GM21526 (cell line): ENCODE measurements around the gene BMPR1A.
"Not testable (repeated sequence)": the region's sequence is repeated elsewhere in the genome, so short reads cannot be mapped to it uniquely, and the experiment has no call there.

ENCODE experiments used
- ATAC-seq: cut with Tn5 transposase; IDR thresholded peaks from one replicate; pipeline ENCODE4 v1.9.1; 2021; ENCODE audit warnings: moderate library complexity; ENCODE audit not compliant: unreplicated experiment, low FRiP score

Gene BMPR1A

DNA sequence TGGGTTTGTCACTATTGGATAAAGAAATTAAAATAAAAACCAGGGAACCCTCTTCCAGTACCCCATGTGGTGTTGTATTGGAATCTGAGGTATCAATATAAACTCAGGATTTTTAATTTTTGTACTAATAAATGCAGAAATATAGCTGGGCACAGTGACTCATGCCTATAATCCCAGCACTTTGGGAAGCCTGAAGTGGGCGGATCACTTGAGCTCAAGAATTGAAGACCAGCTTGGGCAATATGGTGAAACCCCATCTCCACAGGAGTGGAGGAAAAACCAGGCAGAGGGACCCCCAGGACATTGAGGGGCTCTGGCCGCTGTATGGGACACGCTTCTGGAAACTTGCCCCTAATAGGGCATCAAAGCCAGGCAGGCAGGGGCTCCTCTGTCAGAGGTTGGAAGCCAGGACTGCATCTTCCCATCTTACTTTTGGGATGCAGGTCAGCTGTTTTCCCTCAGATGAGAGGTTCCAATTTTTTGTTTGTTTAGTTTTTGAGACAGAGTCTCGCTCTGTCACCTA, 222.9 kb downstream of the BMPR1A start:
- no peak for ATAC-seq

DNA sequence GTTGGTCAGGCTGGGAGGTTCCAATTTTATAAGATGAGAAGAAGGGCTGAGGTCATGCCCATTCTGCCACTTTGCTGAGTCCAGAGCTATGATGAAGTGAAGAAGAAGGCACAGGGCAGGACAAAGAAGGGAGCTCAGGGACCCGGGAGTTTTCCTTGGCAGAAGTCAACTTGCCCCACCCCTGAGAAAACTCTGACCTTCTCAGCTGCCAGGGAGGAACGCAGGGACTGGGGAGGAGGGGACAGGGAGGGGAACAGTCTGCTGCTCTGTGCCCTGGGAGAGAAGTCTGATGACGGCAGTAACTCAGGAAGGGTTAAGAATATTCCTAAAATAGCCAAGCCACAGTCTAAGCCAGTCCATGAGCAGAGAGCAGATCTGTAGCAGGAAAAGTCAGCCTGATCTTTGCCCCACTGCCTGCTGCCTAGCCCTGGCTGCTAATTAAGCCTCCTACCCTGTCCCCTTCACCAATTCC, 223.6 kb downstream of the BMPR1A start:
- ATAC-seq: no peak

DNA sequence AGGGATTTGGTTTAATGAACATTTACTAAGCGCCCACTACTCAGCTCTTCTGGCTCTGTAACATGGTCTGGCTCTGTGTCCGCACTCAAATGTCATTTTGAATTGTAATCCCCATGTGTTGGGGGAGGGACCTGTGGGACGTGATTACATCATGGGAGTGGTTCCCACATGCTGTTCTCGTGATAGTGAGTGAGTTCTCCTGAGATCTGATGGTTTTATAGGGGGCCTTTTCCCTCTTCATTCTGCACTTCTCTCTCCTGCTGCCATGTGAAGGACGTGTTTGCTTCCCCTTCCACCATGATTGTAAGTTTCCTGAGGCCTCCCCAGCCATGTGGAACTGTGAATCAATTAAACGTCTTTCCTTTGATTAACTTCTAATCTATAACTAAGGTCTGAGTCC, 224.6 kb downstream of the BMPR1A start:
- ATAC-seq: not testable (repeated sequence)

DNA sequence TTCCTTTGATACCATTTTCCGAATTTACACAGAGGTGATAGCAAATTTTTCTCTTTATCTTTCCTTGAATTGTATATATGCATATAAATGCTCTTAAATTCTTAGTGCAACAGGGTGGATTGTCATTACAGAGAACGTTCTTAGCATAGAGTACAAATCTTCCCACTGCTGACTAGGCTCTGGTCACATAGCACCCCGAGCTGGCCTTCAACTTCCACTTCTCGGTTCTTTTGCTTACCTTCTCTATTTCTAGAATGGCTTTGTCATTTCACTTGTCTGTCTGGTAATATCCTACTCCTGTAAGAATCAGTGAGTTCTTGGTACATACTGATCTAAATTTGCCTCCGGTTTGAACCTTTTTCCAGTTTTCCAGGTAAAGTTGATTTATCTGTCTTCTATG, 225.3 kb downstream of the BMPR1A start:
- no peak for ATAC-seq
